GM21576 (cell line): Measurements from ENCODE around the gene CFAP43.
"Not testable (repeated sequence)": the region's sequence is repeated elsewhere in the genome, so short reads cannot be mapped to it uniquely, and the experiment has no call there.

ENCODE experiments used
- ATAC-seq: cut with Tn5 transposase; IDR thresholded peaks from one replicate; pipeline ENCODE4 v1.9.1; 2021; ENCODE audit warnings: mild to moderate bottlenecking, moderate library complexity; ENCODE audit not compliant: unreplicated experiment

Gene CFAP43

GRCh38 chr10:104230490-104230889 lies 1.7 kb downstream of the CFAP43 start:
- ATAC-seq = no peak

- no peak for ATAC-seq
Observed at GRCh38 chr10:104223304-104223703, 8.9 kb downstream of the CFAP43 start.

DNA sequence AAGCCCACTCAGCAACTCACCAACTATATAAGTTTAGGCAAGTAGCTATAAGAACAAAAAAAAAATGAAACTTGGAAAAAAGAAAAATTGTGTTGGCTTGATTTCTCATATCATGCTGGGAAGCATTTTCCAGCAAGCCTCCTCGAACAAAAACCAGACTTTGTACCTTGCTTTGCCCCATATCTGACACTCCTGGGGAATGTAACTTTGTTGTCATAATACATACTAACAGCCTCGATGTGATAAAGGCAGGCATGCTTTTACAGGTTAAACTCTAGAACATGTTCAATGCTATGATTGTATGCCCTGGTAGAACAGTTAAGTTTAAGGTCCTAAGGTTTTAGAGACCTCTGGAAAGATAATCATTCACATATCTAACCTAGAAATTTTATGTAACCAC lies 11.6 kb downstream of the CFAP43 start:
- no peak for ATAC-seq

DNA sequence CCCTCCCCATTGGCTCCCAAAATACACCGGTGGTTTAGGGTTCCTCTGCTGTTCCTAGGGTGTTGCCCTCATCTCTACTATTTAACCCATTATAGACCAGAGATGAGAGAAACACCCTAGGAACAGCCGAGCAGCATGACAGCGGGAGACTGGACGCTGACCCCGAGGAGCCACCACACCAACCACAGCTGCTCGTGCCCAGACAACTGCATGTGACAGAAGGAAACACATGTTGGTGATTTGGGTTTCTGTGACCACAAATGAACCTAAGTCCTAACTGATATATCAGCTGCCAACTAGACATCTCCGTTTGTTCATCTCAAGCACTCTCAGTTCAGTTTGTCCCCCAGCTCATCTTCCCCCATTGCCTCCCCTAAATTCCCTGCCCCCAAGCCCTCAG lies 13.4 kb downstream of the CFAP43 start:
- ATAC-seq = no peak

GRCh38 chr10:104216631-104217030 lies 15.5 kb downstream of the CFAP43 start:
- ATAC-seq = no peak

- ATAC-seq = no peak
Observed at GRCh38 chr10:104209575-104210198, 22.5 kb downstream of the CFAP43 start.

- no peak for ATAC-seq
Observed at GRCh38 chr10:104208730-104209129, 23.4 kb downstream of the CFAP43 start.

- ATAC-seq = no peak
Observed at GRCh38 chr10:104202231-104202630, 29.9 kb downstream of the CFAP43 start.

- no peak for ATAC-seq
Observed at GRCh38 chr10:104201636-104202035, 30.5 kb downstream of the CFAP43 start.

DNA sequence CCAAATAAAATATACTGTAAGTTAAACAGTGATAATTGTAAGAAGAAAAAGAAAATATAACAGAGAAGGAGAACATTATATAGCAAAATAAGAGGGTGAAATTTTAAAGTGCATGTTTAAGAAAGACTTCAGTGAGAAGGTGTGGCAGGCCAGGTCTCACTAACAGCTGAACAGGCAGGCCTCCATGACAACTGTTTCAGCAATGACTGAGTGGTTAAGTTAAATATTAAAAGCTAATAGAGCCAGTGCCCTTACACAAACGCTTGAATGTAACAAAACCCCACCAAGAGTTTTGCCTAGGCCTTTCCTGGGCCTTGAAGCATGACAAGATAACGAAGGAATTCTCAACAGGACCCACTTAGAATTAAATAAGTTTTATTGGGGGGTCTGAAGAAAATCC lies 32.6 kb downstream of the CFAP43 start:
- no peak for ATAC-seq

GRCh38 chr10:104197364-104197763 lies 34.8 kb downstream of the CFAP43 start:
- no peak for ATAC-seq

DNA sequence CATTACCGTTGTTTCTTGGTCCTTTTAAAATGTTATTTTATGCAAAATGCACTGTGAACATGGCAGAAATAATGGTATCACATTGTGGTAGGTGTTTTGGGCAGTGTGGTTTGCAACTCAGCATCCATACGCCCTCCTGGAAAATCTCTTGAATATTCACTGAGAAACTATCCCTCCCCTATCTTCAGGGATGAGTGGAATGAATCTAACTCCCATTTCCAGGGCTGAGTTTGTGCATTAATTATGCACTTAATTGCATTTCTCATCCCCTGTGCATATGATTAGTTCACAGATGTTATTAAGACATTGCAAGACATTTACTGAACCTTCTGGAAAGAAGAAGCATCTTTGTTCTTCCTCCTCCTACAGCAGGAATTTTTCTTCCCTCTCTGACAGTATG lies 36.5 kb downstream of the CFAP43 start:
- ATAC-seq = no peak

DNA sequence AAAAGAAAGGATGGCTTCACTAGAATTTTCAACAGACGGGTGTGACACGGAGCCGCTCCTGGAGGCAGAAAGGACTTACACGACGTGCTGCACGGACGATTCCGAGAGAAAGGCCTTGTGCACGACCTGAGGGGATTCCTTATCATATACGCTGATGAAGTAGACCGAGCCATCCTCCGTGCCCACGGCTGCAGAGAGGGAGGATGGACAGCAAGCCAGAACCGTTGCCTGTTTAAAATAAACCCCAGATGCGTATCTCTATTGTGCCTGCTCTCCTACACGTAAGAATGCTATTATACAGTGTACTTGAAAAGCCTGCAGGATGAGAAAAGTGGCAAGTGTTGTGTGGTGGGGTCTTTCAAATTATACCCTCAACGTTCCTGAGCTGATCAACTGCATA lies 38.4 kb downstream of the CFAP43 start:
- no peak for ATAC-seq

DNA sequence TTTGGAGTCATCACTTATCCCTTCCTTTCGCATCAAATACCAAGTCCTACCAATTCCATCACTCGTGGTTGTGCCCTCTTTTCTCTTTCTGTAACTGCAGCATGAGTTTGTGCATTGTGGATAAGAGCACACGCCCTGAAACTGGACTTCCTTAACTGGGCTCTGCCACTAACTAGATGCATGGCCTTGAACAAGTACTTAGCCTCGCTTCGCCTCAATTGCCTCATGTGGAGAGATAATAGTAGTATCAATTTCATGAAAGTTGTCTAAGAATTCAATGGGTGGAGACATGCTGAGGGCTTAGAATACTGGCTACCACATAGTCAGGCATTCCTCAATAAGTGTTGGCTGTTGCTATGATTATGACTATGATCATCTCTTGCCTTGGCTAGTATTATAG lies 41.5 kb downstream of the CFAP43 start:
- ATAC-seq = no peak

DNA sequence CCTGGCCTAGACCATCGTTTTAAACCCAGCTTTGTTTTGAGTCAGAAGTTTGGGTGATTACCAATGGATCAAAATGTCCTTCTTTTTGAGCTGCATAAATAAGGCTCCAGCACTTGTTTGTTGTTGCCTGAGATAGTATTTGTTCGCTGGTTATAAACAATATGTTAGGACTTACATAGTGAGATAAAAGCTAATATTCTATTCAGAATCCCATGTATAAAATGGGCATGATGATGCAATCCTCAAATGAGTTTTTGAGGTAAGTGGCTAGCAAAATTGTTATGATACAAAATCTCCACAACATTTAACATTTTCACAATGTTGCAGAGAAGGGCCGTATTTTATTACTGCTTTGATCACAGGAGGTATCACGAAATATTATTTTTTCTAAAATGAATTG lies 48.5 kb downstream of the CFAP43 start:
- ATAC-seq = no peak

- ATAC-seq = not testable (repeated sequence)
Observed at GRCh38 chr10:104174136-104174535, 58.0 kb downstream of the CFAP43 start.

DNA sequence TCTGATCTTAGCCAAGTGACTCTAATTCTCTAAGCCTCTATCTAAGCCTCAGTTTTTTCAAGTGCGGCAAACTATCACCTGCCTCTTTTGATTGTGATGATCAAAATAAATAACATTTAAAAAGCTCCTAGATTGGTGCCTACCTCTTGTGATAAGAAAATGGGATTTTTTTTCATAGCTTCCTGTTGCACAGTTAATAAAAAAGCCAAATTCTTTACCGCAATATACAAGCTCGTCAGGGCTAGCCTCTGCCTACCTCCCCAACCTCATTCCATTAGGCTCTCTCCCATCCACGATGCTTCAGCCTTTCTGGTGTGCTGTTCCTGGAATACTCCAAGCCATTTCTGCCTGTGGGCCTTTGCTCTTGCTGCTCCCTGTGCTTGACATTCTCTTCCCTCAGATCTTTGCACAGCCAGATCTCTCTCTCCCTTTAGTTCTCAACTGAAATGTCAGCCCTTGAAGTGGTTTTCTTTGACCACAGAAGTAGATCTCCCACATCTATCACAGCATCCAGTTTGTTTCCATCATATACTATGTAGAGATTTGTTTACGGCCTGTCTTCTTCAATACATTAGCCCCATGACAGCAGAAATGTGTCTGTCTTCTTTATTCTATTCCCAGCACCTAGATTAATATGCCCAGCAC lies 61.4 kb downstream of the CFAP43 start:
- ATAC-seq = no peak

DNA sequence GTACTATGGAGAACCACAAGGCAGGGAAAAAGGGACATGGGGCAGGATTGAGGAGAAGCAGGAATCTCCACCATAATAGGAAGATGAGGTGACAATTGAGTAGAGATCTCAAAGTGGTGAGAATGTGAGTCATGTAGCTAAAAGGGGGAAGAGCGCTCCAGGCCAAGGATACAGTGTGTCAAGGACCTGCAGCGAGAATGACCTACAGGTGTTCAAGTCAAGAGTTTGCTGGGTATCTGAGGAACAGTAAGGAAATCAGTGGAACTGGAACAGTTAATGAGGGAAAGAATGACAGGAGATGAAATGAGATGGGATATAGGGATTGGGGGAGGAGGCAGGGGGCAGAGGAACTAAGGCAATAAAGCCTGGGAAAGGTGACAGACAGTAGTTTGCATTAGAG lies 76.6 kb downstream of the CFAP43 start:
- no peak for ATAC-seq

DNA sequence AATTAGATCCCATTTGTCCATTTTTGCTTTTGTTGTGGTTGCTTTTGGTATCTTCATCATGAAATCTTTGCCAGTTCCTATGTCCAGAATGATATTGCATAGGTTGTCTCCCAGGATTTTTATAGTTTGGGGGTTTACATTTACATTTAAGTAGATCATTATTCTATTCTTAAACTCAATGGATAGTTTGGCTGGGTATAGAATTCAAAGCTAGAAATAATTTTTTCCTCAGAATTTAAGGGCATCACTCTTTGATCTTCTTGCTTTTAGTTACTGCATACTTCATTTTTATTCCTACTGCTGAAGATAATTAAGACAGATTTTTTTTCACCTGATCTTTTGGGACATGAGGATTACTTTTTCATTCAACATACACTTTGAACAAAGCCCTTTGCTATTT lies 80.4 kb downstream of the CFAP43 start:
- no peak for ATAC-seq

DNA sequence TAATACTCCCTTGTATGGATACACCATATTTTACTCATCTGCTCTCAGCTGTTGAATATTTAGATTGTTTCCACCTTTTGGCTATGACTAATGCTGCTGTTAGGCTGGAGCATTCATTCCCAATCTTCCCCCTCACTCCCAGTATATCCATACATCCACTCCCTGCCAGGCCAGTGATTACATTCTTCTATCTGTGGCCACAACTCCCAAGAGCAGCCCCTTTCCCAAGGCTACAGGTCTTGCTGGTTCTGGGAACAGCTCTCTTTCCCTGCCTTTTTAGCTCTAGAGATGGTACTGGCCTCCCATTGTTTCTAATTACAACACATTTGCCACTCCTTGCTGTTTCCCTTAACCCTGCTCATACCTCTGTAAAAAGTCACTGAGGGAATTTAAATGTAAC lies 82.0 kb downstream of the CFAP43 start:
- no peak for ATAC-seq

DNA sequence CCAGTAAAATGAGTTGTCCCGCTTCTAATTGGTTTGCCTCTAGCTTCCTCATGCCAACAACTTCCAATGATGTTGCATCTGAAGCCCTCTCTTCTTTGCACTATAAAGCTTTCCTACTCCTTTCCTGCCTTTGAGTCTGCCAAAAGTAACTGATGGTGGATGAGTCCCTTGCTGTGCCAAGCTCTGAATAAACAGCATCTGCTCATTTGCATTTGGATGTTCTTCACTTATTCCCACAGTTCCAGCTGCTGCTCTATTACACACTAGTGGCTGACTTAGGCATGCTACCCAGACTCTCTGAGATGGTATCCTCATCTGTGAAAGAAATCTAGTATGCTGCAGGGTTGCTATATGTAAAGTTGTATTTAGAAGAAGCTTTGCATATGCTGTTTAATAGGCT lies 85.3 kb downstream of the CFAP43 start:
- no peak for ATAC-seq

- ATAC-seq = no peak
Observed at GRCh38 chr10:104144931-104145330, 87.2 kb downstream of the CFAP43 start.

GRCh38 chr10:104143829-104144228 lies 88.3 kb downstream of the CFAP43 start:
- no peak for ATAC-seq
